ENCODE measurements around the gene BEAN1. TPM values are rescaled to one million over a fixed set of nuclear protein-coding genes. Genes with fewer than 3 reads are reported as not detected.

The BEAN1 gene, protein sequence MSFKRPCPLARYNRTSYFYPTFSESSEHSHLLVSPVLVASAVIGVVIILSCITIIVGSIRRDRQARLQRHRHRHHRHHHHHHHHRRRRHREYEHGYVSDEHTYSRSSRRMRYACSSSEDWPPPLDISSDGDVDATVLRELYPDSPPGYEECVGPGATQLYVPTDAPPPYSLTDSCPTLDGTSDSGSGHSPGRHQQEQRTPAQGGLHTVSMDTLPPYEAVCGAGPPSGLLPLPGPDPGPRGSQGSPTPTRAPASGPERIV
- under 1 TPM in 2 of 4 donors, not detected in 2; 0.23 to 0.50 TPM for total RNA-seq

DNA sequence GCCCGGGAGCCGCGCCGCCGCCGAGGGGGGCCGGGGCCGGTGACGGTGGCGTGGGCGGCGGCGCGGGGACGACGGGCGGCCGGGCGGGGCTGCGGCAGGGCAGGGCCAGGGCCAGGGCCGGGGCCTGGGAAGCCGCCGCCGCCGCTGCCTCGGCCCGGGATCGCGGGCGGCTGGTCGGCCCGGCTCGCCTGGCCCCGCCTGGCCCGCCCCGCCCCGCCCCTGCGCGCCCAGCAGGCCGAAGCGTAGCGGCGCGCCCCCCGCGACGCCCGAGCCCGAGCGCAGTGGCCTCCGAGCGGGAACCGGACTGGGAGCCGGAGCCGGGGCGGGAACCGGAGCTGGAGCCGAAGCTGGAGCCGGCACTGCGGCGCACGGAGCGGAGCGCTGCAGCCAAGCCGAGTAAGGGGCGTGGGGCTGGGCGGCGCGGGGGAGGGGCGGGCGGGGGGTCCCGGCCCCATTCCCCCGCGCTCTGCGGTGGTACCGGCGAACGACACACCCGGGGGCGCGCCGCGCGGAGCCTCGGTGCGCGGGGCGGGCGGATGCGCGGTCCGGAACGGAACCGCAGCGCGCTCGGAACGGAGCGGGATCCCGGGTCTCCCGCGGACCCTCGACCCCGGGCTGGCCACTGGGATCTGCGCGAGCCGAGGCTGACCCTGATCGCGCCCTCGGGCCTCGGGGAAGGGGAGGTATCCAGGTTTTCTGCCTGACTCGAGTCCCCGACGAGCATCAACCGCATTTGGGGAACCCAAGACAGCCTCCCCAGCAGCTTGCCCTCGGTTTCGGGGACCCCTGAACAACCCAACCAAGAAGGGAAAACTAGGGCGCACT lies at the start of gene BEAN1:
TSS of gene BEAN1 (plus strand) at position 260 of the 825 bp plus-strand sequence. CDS start 10,382 bp downstream, outside the sequence.
- H3K36me3 ChIP-seq = no peaks in the 10 kb centered on the region
- peak within 1 kb of the TSS; percentile 53 to 62 (median 58) for H3K4me3 ChIP-seq
- TF ChIP-seq POLR2A (IDR thresholded peaks at IDR 0.05; ENCODE audit: low read depth) (no peak), POLR2AphosphoS5 (IDR thresholded peaks at IDR 0.05) (no peak), EP300 (IDR thresholded peaks at IDR 0.05) (no peak)
- TF ChIP-seq, protein P1, sequence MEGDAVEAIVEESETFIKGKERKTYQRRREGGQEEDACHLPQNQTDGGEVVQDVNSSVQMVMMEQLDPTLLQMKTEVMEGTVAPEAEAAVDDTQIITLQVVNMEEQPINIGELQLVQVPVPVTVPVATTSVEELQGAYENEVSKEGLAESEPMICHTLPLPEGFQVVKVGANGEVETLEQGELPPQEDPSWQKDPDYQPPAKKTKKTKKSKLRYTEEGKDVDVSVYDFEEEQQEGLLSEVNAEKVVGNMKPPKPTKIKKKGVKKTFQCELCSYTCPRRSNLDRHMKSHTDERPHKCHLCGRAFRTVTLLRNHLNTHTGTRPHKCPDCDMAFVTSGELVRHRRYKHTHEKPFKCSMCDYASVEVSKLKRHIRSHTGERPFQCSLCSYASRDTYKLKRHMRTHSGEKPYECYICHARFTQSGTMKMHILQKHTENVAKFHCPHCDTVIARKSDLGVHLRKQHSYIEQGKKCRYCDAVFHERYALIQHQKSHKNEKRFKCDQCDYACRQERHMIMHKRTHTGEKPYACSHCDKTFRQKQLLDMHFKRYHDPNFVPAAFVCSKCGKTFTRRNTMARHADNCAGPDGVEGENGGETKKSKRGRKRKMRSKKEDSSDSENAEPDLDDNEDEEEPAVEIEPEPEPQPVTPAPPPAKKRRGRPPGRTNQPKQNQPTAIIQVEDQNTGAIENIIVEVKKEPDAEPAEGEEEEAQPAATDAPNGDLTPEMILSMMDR (IDR thresholded peaks at IDR 0.05) = no peak
- intact Hi-C loops (cut with DNase I) = no loop called here
- H3K4me1 ChIP-seq = peaks cover 11 to 29% (median 21%) of the 10 kb centered on the region in 4 donors
- H3K9me3 ChIP-seq = peaks cover 0 to 3% (median 0%) of the 10 kb centered on the region in 4 donors
- DNase-seq (ENCODE audit: extremely low spot score) = no peak
- H3K27ac ChIP-seq (replicated peaks in 1 of 4) = no peak within 1 kb of the TSS
- WGBS = 1% methylated on average over 17 of the region's 118 CpGs
- H3K27me3 ChIP-seq = peaks cover 0 to 57% (median 33%) of the 10 kb centered on the region in 4 donors

- no peaks in the 10 kb centered on the region for H3K9me3 ChIP-seq
- intact Hi-C loops (cut with DNase I) = no loop called here
- WGBS = 100% methylated on average over 1 of the region's 3 CpGs
- peak overlapping the region in 3 of 4 donors; percentile 29 to 50 (median 40) for H3K27ac ChIP-seq (replicated peaks in 1 of 4)
- TF ChIP-seq EP300 (IDR thresholded peaks at IDR 0.05) = no peak
- no peak for TF ChIP-seq POLR2A (IDR thresholded peaks at IDR 0.05; ENCODE audit: low read depth)
- TF ChIP-seq POLR2AphosphoS5 (IDR thresholded peaks at IDR 0.05) = no peak
- TF ChIP-seq, protein P1 (IDR thresholded peaks at IDR 0.05) = no peak
- DNase-seq (ENCODE audit: extremely low spot score) = no peak
- H3K4me1 ChIP-seq = peaks cover 0 to 12% (median 8%) of the 10 kb centered on the region in 4 donors
- H3K36me3 ChIP-seq = peaks cover 0 to 31% (median 0%) of the 10 kb centered on the region in 4 donors
- no peak overlapping the region for H3K4me3 ChIP-seq
- no peaks in the 10 kb centered on the region for H3K27me3 ChIP-seq
Measured at GRCh38 chr16:66377324-66377723, 49.8 kb upstream of the BEAN1 start.

DNA sequence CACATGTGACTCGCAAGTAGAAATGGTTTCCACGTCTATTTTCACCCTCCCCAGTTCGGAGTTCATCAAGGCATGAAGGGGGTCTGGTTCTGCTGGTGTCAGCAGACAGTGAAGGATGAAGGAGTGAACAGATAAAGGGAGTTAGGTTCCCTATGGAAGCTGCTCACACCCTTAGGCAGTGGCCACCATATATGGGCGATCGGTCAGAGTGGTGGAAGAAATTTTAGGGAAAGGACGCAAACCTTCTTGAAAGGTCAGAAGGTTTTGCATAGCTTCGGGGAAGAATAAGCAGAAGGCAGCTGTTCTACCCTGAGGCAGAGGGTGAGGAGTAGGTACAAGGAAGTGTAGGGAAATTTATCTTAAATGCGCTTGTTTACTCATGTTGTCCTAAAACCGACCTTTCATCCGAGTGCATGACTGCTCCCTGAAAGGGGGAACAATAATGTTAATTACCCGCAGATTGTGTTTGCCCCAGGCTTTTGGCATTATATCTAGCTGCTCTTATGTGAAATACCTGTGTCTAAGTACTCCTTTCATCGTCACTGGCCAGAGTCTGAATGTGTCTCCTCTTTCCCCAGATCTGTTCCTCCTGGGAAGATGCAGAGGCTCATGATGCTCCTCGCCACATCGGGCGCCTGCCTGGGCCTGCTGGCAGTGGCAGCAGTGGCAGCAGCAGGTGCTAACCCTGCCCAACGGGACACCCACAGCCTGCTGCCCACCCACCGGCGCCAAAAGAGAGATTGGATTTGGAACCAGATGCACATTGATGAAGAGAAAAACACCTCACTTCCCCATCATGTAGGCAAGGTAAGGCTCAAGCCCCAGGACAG lies 48.1 kb upstream of the BEAN1 start:
- 81% methylated on average over 18 of the region's 18 CpGs for WGBS
- peaks cover 0 to 31% (median 0%) of the 10 kb centered on the region in 4 donors for H3K36me3 ChIP-seq
- DNase-seq (ENCODE audit: extremely low spot score) = no peak
- no peaks in the 10 kb centered on the region for H3K9me3 ChIP-seq
- TF ChIP-seq EP300 (IDR thresholded peaks at IDR 0.05) (no peak), POLR2A (IDR thresholded peaks at IDR 0.05; ENCODE audit: low read depth) (no peak), POLR2AphosphoS5 (IDR thresholded peaks at IDR 0.05) (no peak)
- TF ChIP-seq, protein P1 (IDR thresholded peaks at IDR 0.05) = no peak
- intact Hi-C loops (cut with DNase I) = no loop called here
- H3K4me1 ChIP-seq = peaks cover 0 to 22% (median 18%) of the 10 kb centered on the region in 4 donors
- H3K27ac ChIP-seq (replicated peaks in 1 of 4) = no peak overlapping the region
- no peaks in the 10 kb centered on the region for H3K27me3 ChIP-seq
- H3K4me3 ChIP-seq = no peak overlapping the region

DNA sequence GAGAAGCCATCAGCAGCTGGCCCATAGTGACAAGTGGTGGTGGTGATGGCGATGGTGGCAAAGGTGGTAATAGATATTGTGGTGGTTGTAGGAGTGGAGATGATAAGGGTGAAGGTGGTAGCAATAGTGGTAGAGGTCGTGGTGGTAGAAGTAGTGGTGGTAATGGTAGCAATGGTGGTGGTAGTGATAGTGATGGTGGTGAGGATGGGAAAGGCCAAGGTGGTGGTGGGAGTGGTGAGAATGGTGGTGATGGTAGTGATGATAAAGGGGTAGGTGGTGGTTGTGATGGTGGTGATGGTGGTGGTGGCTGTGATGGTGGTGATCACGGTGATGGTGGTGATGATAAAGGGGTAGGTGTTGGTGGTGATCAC lies 47.5 kb upstream of the BEAN1 start:
- Histone ChIP-seq H3K36me3 (peaks cover 0 to 28% (median 0%) of the 10 kb centered on the region in 4 donors), H3K9me3 (no peaks in the 10 kb centered on the region), H3K27me3 (no peaks in the 10 kb centered on the region), H3K4me3 (no peak overlapping the region), H3K27ac (replicated peaks in 1 of 4) (no peak overlapping the region), H3K4me1 (peaks cover 0 to 22% (median 18%) of the 10 kb centered on the region in 4 donors)
- 92% methylated on average over 3 of the region's 3 CpGs for WGBS
- intact Hi-C loops (cut with DNase I) = no loop called here
- TF ChIP-seq EP300 (IDR thresholded peaks at IDR 0.05) (no peak), POLR2A (IDR thresholded peaks at IDR 0.05; ENCODE audit: low read depth) (no peak), POLR2AphosphoS5 (IDR thresholded peaks at IDR 0.05) (no peak)
- TF ChIP-seq, protein P1 (IDR thresholded peaks at IDR 0.05) = no peak
- DNase-seq (ENCODE audit: extremely low spot score) = no peak
